Tibial nerve (tissue), 4 donors: Measurements from ENCODE around the gene CNOT2. TPM values are rescaled to one million over a fixed set of nuclear protein-coding genes. Genes with fewer than 3 reads are reported as not detected.
A peak's percentile ranks its signal among the peaks of the same experiment; 100 is the strongest.

ENCODE experiments used
- DNase-seq, 2 donors: peaks; one replicate each; pipeline ENCODE4 v3.0.0-alpha.2; 2019; ENCODE audit warnings: low spot score in 2 of 2
- H3K27ac ChIP-seq, 4 donors: fragments of 200-600 bp; sonication (generic) in 3 of 4; one replicate each; pipeline ENCODE4 v1.5.1; 2017 to 2019; ENCODE audit warnings: mild to moderate bottlenecking in 1 of 4
- H3K27me3 ChIP-seq, 2 donors: fragments of 200-600 bp; sonication (generic) in 1 of 2; one replicate each; pipeline versions ENCODE4 v1.5.1 to v1.6.0; 2017 to 2019
- H3K36me3 ChIP-seq, 3 donors: fragments of 200-600 bp; sonication (generic); one replicate each; pipeline ENCODE4 v1.5.1; 2018 to 2019
- H3K4me1 ChIP-seq, 4 donors: fragments of 200-600 bp; sonication (generic) in 3 of 4; one replicate each; pipeline ENCODE4 v1.5.1; 2017 to 2019
- H3K4me3 ChIP-seq, 4 donors: fragments of 200-600 bp; sonication (generic) in 3 of 4; one replicate each; pipeline ENCODE4 v1.5.1; 2017 to 2019; ENCODE audit warnings: mild to moderate bottlenecking in 1 of 4, moderate library complexity in 1 of 4
- H3K9me3 ChIP-seq, 4 donors: fragments of 200-600 bp; sonication (generic) in 3 of 4; one replicate each; pipeline ENCODE4 v1.5.1; 2017 to 2019
- CTCF ChIP-seq, 5 experiments: fragments of 200-600 bp in 3 of 5; fragments of 450-650 bp in 2 of 5; sonication (generic) in 3 of 5; IDR thresholded peaks; one replicate each; pipeline ENCODE4 v1.5.1; 2016 to 2019; ENCODE audit warnings: antibody characterized with exemption in 5 of 5, mild to moderate bottlenecking in 3 of 5, moderate library complexity in 2 of 5
- EP300 ChIP-seq, 2 donors: sonication (generic); formaldehyde crosslinking; IDR thresholded peaks; one replicate each; pipeline ENCODE4 v1.6.1; 2017; ENCODE audit warnings: antibody characterized with exemption in 2 of 2, mild to moderate bottlenecking in 1 of 2
- POLR2A ChIP-seq, 2 donors: fragments of 450-650 bp; IDR thresholded peaks; one replicate each; pipeline ENCODE4 v1.6.1; 2017; ENCODE audit warnings: antibody characterized with exemption in 2 of 2, mild to moderate bottlenecking in 2 of 2, moderate library complexity in 2 of 2
- WGBS, 2 donors: methylation state at CpG; one replicate each; pipeline ENCODE4 v1.1.5; 2018; 5-methylcytosine and 5-hydroxymethylcytosine counted together
- total RNA-seq, 4 donors: library from RNA; depleted of rRNA; stranded (reverse); fragments of >200 nt; gene quantifications; one replicate each; pipeline ENCODE4 v1.1.0, GENCODE V29; 2016

The CNOT2 gene
- 100 to 1,000 TPM in 3 of 4 donors, 10 to 100 TPM in 1; 80.6 to 164 (median 132) TPM for total RNA-seq

GRCh38 chr12:70242695-70243509 is at the start of gene CNOT2:
Gene CNOT2 (plus strand): TSS chr12:70243433. CDS start chr12:70278227, 34,794 bp downstream.
- WGBS, 2 donors: 1% methylated on average over 38 to 50 of the region's 64 CpGs
- peaks cover 0 to 48% (median 41%) of the 10 kb centered on the region in 4 donors for H3K4me1 ChIP-seq

GRCh38 chr12:70194076-70194475 is 49.2 kb upstream of the CNOT2 start:
- Histone ChIP-seq H3K4me1 (peaks cover 0 to 25% (median 0%) of the 10 kb centered on the region in 4 donors), H3K4me3 (no peak overlapping the region), H3K27me3 (no peaks in the 10 kb centered on the region), H3K36me3 (no peaks in the 10 kb centered on the region), H3K9me3 (no peaks in the 10 kb centered on the region), H3K27ac (no peak overlapping the region)
- DNase-seq: no peak
- TF ChIP-seq CTCF (IDR thresholded peaks at IDR 0.05) (no peak), POLR2A (IDR thresholded peaks at IDR 0.05) (no peak), EP300 (IDR thresholded peaks at IDR 0.05) (no peak)

More at GRCh38 chr12:70242695-70243509, at the start of gene CNOT2:
- no peaks in the 10 kb centered on the region for H3K27me3 ChIP-seq
- H3K27ac ChIP-seq: peak within 1 kb of the TSS; percentile 95 to 99 (median 96)
- peaks cover 4 to 28% (median 5%) of the 10 kb centered on the region in 3 donors for H3K36me3 ChIP-seq
- no peaks in the 10 kb centered on the region for H3K9me3 ChIP-seq
- peak within 1 kb of the TSS; percentile 73 to 99 (median 83) for H3K4me3 ChIP-seq
- TF ChIP-seq CTCF (IDR thresholded peaks at IDR 0.05): peak in 2 of 5 experiments; percentile 25 to 28
- TF ChIP-seq POLR2A (IDR thresholded peaks at IDR 0.05): peak in 1 of 2 donors; percentile 49
- TF ChIP-seq EP300 (IDR thresholded peaks at IDR 0.05): peak; percentile 16 to 91
- DNase-seq: peak; percentile 68 to 86

- WGBS, 2 donors: 10 to 24% methylated on average over 1 of the region's 1 CpG
- no peaks in the 10 kb centered on the region for H3K27me3 ChIP-seq
- H3K36me3 ChIP-seq: no peaks in the 10 kb centered on the region
- H3K4me3 ChIP-seq: no peak overlapping the region
- H3K27ac ChIP-seq: peak overlapping the region in 3 of 4 donors; percentile 56 to 79 (median 73)
- H3K4me1 ChIP-seq: peaks cover 0 to 25% (median 0%) of the 10 kb centered on the region in 4 donors
- TF ChIP-seq POLR2A (IDR thresholded peaks at IDR 0.05) (no peak), EP300 (IDR thresholded peaks at IDR 0.05) (peak in 1 of 2 donors; percentile 14)
- DNase-seq: no peak
- no peaks in the 10 kb centered on the region for H3K9me3 ChIP-seq
Measured at GRCh38 chr12:70196811-70197281, 46.4 kb upstream of the CNOT2 start.

- H3K4me1 ChIP-seq: peaks cover 0 to 25% (median 0%) of the 10 kb centered on the region in 4 donors
- no peak for DNase-seq
- TF ChIP-seq POLR2A (IDR thresholded peaks at IDR 0.05): no peak
- no peak for TF ChIP-seq EP300 (IDR thresholded peaks at IDR 0.05)
- no peak for TF ChIP-seq CTCF (IDR thresholded peaks at IDR 0.05)
- H3K4me3 ChIP-seq: no peak overlapping the region
- H3K9me3 ChIP-seq: no peaks in the 10 kb centered on the region
- H3K27ac ChIP-seq: peak overlapping the region in 3 of 4 donors; percentile 56 to 79 (median 73)
- no peaks in the 10 kb centered on the region for H3K36me3 ChIP-seq
- H3K27me3 ChIP-seq: no peaks in the 10 kb centered on the region
Measured at GRCh38 chr12:70197345-70197744, 45.9 kb upstream of the CNOT2 start.

- no peak overlapping the region for H3K27ac ChIP-seq
- no peaks in the 10 kb centered on the region for H3K27me3 ChIP-seq
- H3K9me3 ChIP-seq: peaks cover 0 to 54% (median 0%) of the 10 kb centered on the region in 4 donors
- no peaks in the 10 kb centered on the region for H3K4me1 ChIP-seq
- H3K4me3 ChIP-seq: no peak overlapping the region
- peaks cover 0 to 42% (median 0%) of the 10 kb centered on the region in 3 donors for H3K36me3 ChIP-seq
- TF ChIP-seq POLR2A (IDR thresholded peaks at IDR 0.05) (no peak), EP300 (IDR thresholded peaks at IDR 0.05) (no peak), CTCF (IDR thresholded peaks at IDR 0.05) (no peak)
- no peak for DNase-seq
Measured at GRCh38 chr12:70213707-70214106, 29.5 kb upstream of the CNOT2 start.
